Neural cell (in vitro differentiated cells): ENCODE data around the gene EDAR. TPM values are rescaled to one million over a fixed set of nuclear protein-coding genes. Genes with fewer than 3 reads are reported as not detected.

ENCODE experiments used
- H2AFZ ChIP-seq: fragments of 200-600, 300-800 bp; sonication (generic), shearing (Covaris generic); 2 replicates; pipeline ENCODE4 v1.6.0; 2014; ENCODE audit warnings: low read depth, mild to moderate bottlenecking, antibody characterized with exemption, low read length, moderate library complexity
- H3F3A ChIP-seq: fragments of 200-600 bp; shearing (Covaris generic); 2 replicates; pipeline ENCODE4 v1.6.1; 2016; ENCODE audit warnings: mild to moderate bottlenecking, moderate library complexity, mixed read lengths, antibody characterized with exemption, low read length; ENCODE audit not compliant: insufficient read depth, poor library complexity, severe bottlenecking
- H3K27ac ChIP-seq: fragments of 200-600, 300-800 bp; sonication (generic), shearing (Covaris generic); 2 replicates; pipeline ENCODE4 v1.5.1; 2014; ENCODE audit warnings: mild to moderate bottlenecking, low read length, moderate library complexity
- H3K27me3 ChIP-seq: fragments of 300-800, 200-600 bp; sonication (generic), shearing (Covaris generic); 2 replicates; pipeline ENCODE4 v1.6.0; 2014; ENCODE audit warnings: mild to moderate bottlenecking, low read depth, low read length, moderate library complexity; ENCODE audit not compliant: insufficient read depth
- H3K36me3 ChIP-seq: fragments of 300-800, 200-600 bp; sonication (generic), shearing (Covaris generic); 2 replicates; pipeline ENCODE4 v1.5.1; 2014; ENCODE audit warnings: mild to moderate bottlenecking, antibody characterized with exemption, low read length, moderate library complexity; ENCODE audit not compliant: insufficient read depth
- H3K4me2 ChIP-seq: fragments of 300-800, 200-600 bp; sonication (generic), shearing (Covaris generic); 2 replicates; pipeline ENCODE4 v1.6.0; 2014; ENCODE audit warnings: mild to moderate bottlenecking, low read length
- H3K4me3 ChIP-seq: fragments of 300-800, 200-600 bp; sonication (generic), shearing (Covaris generic); 2 replicates; pipeline ENCODE4 v1.5.1; 2014; ENCODE audit warnings: mild to moderate bottlenecking, low read length, moderate library complexity
- H3K79me2 ChIP-seq: fragments of 200-600 bp; shearing (Covaris generic); replicated peaks from 2 replicates; pipeline ENCODE4 v1.6.0; 2014; ENCODE audit warnings: mild to moderate bottlenecking, low read length, moderate library complexity; ENCODE audit not compliant: insufficient read depth
- H3K9ac ChIP-seq: fragments of 300-800, 200-600 bp; sonication (generic), shearing (Covaris generic); 2 replicates; pipeline ENCODE4 v1.6.1; 2016; ENCODE audit warnings: mild to moderate bottlenecking, low read length, mixed read lengths
- H3K9me2 ChIP-seq: fragments of 200-600 bp; shearing (Covaris generic); 2 replicates; pipeline ENCODE4 v1.6.1; 2016; ENCODE audit warnings: mild to moderate bottlenecking, low read length, mixed read lengths; ENCODE audit not compliant: insufficient read depth
- H3K9me3 ChIP-seq: fragments of 200-600, 300-800 bp; sonication (generic), shearing (Covaris generic); 2 replicates; pipeline ENCODE4 v1.6.1; 2016; ENCODE audit warnings: mild to moderate bottlenecking, mixed run types, low read length, moderate library complexity, mixed read lengths
- H4K20me1 ChIP-seq: fragments of 200-600 bp; shearing (Covaris generic); 2 replicates; pipeline ENCODE4 v1.6.1; 2016; ENCODE audit warnings: mild to moderate bottlenecking, mixed run types; ENCODE audit not compliant: insufficient read depth
- CTCF ChIP-seq: fragments of 450-650 bp; IDR thresholded peaks from 2 replicates; pipeline ENCODE4 v1.5.1; 2014; ENCODE audit warnings: antibody characterized with exemption, mild to moderate bottlenecking, moderate library complexity; ENCODE audit not compliant: poor library complexity, severe bottlenecking
- EP300 ChIP-seq: fragments of 450-650 bp; conservative IDR thresholded peaks from 2 replicates; pipeline ENCODE4 v1.6.1; 2014; ENCODE audit warnings: antibody characterized with exemption, mild to moderate bottlenecking, moderate library complexity; ENCODE audit not compliant: poor library complexity, severe bottlenecking
- EZH2 ChIP-seq: fragments of 200-600, 300-800 bp; shearing (Covaris generic), sonication (generic); IDR thresholded peaks from 2 replicates; pipeline ENCODE4 v1.6.1; 2014; ENCODE audit warnings: antibody characterized with exemption, low read length, borderline replicate concordance, mild to moderate bottlenecking; ENCODE audit not compliant: insufficient read depth, poor library complexity, severe bottlenecking
- MXI1 ChIP-seq: fragments of 450-650 bp; conservative IDR thresholded peaks from 2 replicates; pipeline ENCODE4 v1.6.1; 2014; ENCODE audit warnings: antibody characterized with exemption, mild to moderate bottlenecking; ENCODE audit not compliant: poor library complexity, severe bottlenecking
- POLR2AphosphoS5 ChIP-seq: IDR thresholded peaks from 2 replicates; pipeline ENCODE4 v1.6.1; 2012
- RAD21 ChIP-seq: fragments of 450-650 bp; conservative IDR thresholded peaks from 2 replicates; pipeline ENCODE4 v1.6.1; 2014; ENCODE audit warnings: antibody characterized with exemption, mild to moderate bottlenecking, moderate library complexity
- SMC3 ChIP-seq: fragments of 450-650 bp; conservative IDR thresholded peaks from 2 replicates; pipeline ENCODE4 v1.6.1; 2014; ENCODE audit warnings: antibody characterized with exemption, mild to moderate bottlenecking, moderate library complexity; ENCODE audit not compliant: poor library complexity
- TAF1 ChIP-seq: IDR thresholded peaks from 2 replicates; pipeline ENCODE4 v1.6.1; 2012; ENCODE audit warnings: low read depth
- polyA plus RNA-seq: library from polyadenylated mRNA; depleted of rRNA; stranded (reverse); fragments of >200 nt; gene quantifications from 2 replicates; pipeline ENCODE4 v1.2.3, GENCODE V29; 2014
- TF ChIP-seq, protein P1 (sequence below): IDR thresholded peaks from 2 replicates; pipeline ENCODE4 v1.6.1; 2012; ENCODE audit warnings: borderline replicate concordance

EDAR gene
- polyA plus RNA-seq, 1 donor from 2014 or later, result not detected

- TF ChIP-seq CTCF (no peak), SMC3 (no peak), TAF1 (no peak), POLR2AphosphoS5 (no peak), MXI1 (no peak), EP300 (no peak), EZH2 (no peak), RAD21 (no peak)
- TF ChIP-seq, protein P1, sequence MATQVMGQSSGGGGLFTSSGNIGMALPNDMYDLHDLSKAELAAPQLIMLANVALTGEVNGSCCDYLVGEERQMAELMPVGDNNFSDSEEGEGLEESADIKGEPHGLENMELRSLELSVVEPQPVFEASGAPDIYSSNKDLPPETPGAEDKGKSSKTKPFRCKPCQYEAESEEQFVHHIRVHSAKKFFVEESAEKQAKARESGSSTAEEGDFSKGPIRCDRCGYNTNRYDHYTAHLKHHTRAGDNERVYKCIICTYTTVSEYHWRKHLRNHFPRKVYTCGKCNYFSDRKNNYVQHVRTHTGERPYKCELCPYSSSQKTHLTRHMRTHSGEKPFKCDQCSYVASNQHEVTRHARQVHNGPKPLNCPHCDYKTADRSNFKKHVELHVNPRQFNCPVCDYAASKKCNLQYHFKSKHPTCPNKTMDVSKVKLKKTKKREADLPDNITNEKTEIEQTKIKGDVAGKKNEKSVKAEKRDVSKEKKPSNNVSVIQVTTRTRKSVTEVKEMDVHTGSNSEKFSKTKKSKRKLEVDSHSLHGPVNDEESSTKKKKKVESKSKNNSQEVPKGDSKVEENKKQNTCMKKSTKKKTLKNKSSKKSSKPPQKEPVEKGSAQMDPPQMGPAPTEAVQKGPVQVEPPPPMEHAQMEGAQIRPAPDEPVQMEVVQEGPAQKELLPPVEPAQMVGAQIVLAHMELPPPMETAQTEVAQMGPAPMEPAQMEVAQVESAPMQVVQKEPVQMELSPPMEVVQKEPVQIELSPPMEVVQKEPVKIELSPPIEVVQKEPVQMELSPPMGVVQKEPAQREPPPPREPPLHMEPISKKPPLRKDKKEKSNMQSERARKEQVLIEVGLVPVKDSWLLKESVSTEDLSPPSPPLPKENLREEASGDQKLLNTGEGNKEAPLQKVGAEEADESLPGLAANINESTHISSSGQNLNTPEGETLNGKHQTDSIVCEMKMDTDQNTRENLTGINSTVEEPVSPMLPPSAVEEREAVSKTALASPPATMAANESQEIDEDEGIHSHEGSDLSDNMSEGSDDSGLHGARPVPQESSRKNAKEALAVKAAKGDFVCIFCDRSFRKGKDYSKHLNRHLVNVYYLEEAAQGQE, result no peak
- H3K9me3 ChIP-seq, result no peaks in the 10 kb centered on the region
These were observed 111.5 kb downstream of the EDAR start for GRCh38 chr2:108877506-108877905.

DNA sequence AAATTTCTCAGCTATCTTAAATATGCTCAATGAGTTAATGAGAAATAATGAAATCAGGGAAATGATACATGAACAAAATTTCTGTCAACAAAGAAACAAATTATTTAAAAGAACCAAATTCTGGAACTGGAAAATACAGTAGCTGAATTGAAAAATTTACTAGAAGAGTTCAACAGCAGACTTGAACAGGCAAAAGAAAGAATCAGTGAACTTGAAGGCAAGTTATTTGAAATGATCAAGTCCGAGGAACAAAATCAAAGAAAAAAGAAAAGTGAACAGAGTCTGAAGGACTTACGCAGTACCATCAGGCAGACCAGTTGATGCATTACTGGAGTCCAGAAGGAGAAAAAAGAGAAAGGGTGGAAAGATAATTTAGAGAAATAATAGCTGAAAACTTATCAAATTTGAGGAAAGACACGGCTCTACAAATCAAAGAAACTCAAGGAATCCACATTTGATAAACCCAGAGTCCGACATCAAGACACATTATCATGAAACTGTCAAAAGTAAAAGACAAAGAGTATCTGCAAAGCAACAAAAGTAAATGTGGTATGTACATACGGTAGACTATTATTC is 118.9 kb downstream of the EDAR start:
- Histone ChIP-seq H3K9me3 (no peaks in the 10 kb centered on the region), H3K9me2 (no peaks in the 10 kb centered on the region), H3K9ac (no peak overlapping the region), H2AFZ (no peak overlapping the region), H3K4me3 (no peak overlapping the region), H3F3A (no peaks in the 10 kb centered on the region), H3K36me3 (no peaks in the 10 kb centered on the region), H3K79me2 (no peaks in the 10 kb centered on the region), H3K4me2 (no peak overlapping the region), H3K27ac (no peak overlapping the region), H3K27me3 (no peaks in the 10 kb centered on the region), H4K20me1 (no peaks in the 10 kb centered on the region)
- TF ChIP-seq EP300, result no peak

More at GRCh38 chr2:108877506-108877905, 111.5 kb downstream of the EDAR start:
- H2AFZ ChIP-seq, result no peak overlapping the region
- no peaks in the 10 kb centered on the region for H3F3A ChIP-seq
- no peak overlapping the region for H3K4me3 ChIP-seq
- no peak overlapping the region for H3K27ac ChIP-seq
- H4K20me1 ChIP-seq, result no peaks in the 10 kb centered on the region
- no peak overlapping the region for H3K9ac ChIP-seq
- H3K9me2 ChIP-seq, result no peaks in the 10 kb centered on the region
- H3K4me2 ChIP-seq, result no peak overlapping the region
- H3K36me3 ChIP-seq, result peaks cover 3% of the 10 kb centered on the region
- no peaks in the 10 kb centered on the region for H3K27me3 ChIP-seq
- H3K79me2 ChIP-seq, result no peaks in the 10 kb centered on the region
